RWPE2 (cell line): ENCODE data around the gene E2F8.

ENCODE experiments used
- ATAC-seq: fragments of 200-7000 bp; cut with Tn5 transposase; 3 replicates; pipeline ENCODE4 v1.9.1; 2021; ENCODE audit warnings: low read depth
- DNase-seq: peaks from one replicate; pipeline ENCODE4 v3.0.0-alpha.2; 2020; ENCODE audit warnings: low spot score
- H3K27ac ChIP-seq: fragments of 450-650 bp; 2 replicates; pipeline ENCODE4 v1.5.1; 2017; ENCODE audit warnings: mild to moderate bottlenecking; ENCODE audit not compliant: poor library complexity, severe bottlenecking
- H3K27me3 ChIP-seq: fragments of 250-450 bp; sonication (Bioruptor Pico); 2 replicates; pipeline ENCODE4 v1.5.1; 2021; ENCODE audit warnings: mild to moderate bottlenecking, moderate library complexity; ENCODE audit not compliant: insufficient read depth, poor library complexity, severe bottlenecking
- H3K36me3 ChIP-seq: fragments of 250-450 bp; sonication (Bioruptor Pico); 2 replicates; pipeline ENCODE4 v1.5.1; 2020; ENCODE audit warnings: low read depth, mild to moderate bottlenecking, moderate library complexity
- H3K4me1 ChIP-seq: fragments of 250-450 bp; sonication (Bioruptor Pico); 2 replicates; pipeline ENCODE4 v1.5.1; 2021; ENCODE audit warnings: mild to moderate bottlenecking, moderate library complexity; ENCODE audit not compliant: insufficient read depth, poor library complexity, severe bottlenecking
- H3K4me3 ChIP-seq: fragments of 250-450 bp; sonication (Bioruptor Pico); 2 replicates; pipeline ENCODE4 v1.5.1; 2021; ENCODE audit warnings: mild to moderate bottlenecking, moderate library complexity; ENCODE audit not compliant: severe bottlenecking
- H3K9me3 ChIP-seq: fragments of 250-450 bp; sonication (Bioruptor Pico); 2 replicates; pipeline ENCODE4 v1.5.1; 2021; ENCODE audit warnings: mild to moderate bottlenecking, moderate library complexity; ENCODE audit not compliant: severe bottlenecking
- TF ChIP-seq, protein P1 (sequence below): fragments of 450-650 bp; IDR thresholded peaks from one replicate; pipeline ENCODE4 v1.5.1; 2017; ENCODE audit warnings: mild to moderate bottlenecking, moderate library complexity; ENCODE audit not compliant: poor library complexity, severe bottlenecking

E2F8 gene

DNA sequence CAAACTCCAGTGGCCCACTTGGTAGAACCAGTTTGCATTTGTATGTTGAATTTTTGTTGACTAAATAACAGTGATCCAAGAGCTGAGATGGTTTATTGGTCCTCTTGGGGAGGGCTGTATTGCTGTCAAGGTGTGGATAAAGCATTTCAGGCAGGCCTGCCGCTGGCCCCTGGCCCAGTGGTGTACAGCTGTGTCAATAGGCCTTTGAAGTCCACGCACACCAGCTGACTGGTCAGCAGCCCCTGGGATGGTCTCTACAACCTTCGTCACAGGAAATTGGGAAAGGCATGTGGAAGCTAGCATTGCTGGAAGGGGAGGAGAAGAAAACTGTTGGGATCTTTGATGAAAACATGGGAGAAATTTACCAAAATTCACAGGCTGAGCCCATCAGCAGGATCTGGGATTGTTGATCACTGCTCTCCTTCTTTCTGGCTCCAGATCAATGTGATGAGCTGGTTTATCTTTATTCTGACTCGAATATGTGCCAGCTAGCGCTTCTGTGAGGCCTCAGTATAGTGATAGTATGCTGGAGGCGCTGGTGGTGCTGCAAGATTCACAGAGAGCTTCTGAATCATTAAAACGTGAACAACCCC, 12.5 kb upstream of the E2F8 start:
- ATAC-seq: no peak

GRCh38 chr11:19252394-19253152, 11.8 kb upstream of the E2F8 start:
- Histone ChIP-seq H3K27me3 (no peaks in the 10 kb centered on the region), H3K36me3 (no peaks in the 10 kb centered on the region), H3K4me3 (no peak overlapping the region), H3K27ac (no peak overlapping the region), H3K9me3 (no peaks in the 10 kb centered on the region), H3K4me1 (no peaks in the 10 kb centered on the region)
- no peak for DNase-seq
- ATAC-seq: no peak
- TF ChIP-seq, protein P1, sequence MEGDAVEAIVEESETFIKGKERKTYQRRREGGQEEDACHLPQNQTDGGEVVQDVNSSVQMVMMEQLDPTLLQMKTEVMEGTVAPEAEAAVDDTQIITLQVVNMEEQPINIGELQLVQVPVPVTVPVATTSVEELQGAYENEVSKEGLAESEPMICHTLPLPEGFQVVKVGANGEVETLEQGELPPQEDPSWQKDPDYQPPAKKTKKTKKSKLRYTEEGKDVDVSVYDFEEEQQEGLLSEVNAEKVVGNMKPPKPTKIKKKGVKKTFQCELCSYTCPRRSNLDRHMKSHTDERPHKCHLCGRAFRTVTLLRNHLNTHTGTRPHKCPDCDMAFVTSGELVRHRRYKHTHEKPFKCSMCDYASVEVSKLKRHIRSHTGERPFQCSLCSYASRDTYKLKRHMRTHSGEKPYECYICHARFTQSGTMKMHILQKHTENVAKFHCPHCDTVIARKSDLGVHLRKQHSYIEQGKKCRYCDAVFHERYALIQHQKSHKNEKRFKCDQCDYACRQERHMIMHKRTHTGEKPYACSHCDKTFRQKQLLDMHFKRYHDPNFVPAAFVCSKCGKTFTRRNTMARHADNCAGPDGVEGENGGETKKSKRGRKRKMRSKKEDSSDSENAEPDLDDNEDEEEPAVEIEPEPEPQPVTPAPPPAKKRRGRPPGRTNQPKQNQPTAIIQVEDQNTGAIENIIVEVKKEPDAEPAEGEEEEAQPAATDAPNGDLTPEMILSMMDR: no peak

More for the DNA sequence above, 12.5 kb upstream of the E2F8 start:
- Histone ChIP-seq H3K27me3 (no peaks in the 10 kb centered on the region), H3K36me3 (no peaks in the 10 kb centered on the region), H3K4me1 (no peaks in the 10 kb centered on the region), H3K27ac (no peak overlapping the region), H3K9me3 (no peaks in the 10 kb centered on the region), H3K4me3 (no peak overlapping the region)
- DNase-seq: no peak
- TF ChIP-seq, protein P1: no peak

GRCh38 chr11:19251577-19251976, 10.8 kb upstream of the E2F8 start:
- ATAC-seq: no peak
- TF ChIP-seq, protein P1: no peak
- H3K36me3 ChIP-seq: no peaks in the 10 kb centered on the region

DNA sequence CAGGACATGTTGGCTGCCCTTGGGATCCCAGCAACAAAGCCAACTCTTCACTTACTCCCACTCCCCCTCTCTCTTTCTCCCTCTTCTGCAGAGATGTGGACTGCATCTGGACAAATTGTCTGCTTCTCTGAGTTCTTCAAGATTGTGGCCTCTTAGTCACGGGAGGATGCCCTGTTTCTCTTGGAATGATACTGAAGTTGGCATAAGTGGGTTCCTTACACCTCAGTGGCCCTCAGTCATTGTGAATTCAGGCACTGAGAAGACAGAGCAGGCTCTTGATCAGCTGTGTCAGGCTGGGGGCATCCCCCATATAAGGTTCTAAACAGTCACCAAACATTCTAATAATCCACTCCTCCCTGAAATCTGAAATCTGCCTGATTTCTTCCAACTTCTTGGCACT, 6.1 kb upstream of the E2F8 start:
- TF ChIP-seq, protein P1: no peak
- no peak for DNase-seq
- no peak for ATAC-seq
- H3K9me3 ChIP-seq: no peaks in the 10 kb centered on the region
- no peaks in the 10 kb centered on the region for H3K36me3 ChIP-seq
- peaks cover 24% of the 10 kb centered on the region for H3K4me1 ChIP-seq
- H3K27ac ChIP-seq: no peak overlapping the region
- no peak overlapping the region for H3K4me3 ChIP-seq
- no peaks in the 10 kb centered on the region for H3K27me3 ChIP-seq

More at GRCh38 chr11:19251577-19251976, 10.8 kb upstream of the E2F8 start:
- no peaks in the 10 kb centered on the region for H3K9me3 ChIP-seq
- H3K27ac ChIP-seq: no peak overlapping the region
- H3K27me3 ChIP-seq: no peaks in the 10 kb centered on the region
- H3K4me3 ChIP-seq: no peak overlapping the region
- H3K4me1 ChIP-seq: no peaks in the 10 kb centered on the region
- no peak for DNase-seq

DNA sequence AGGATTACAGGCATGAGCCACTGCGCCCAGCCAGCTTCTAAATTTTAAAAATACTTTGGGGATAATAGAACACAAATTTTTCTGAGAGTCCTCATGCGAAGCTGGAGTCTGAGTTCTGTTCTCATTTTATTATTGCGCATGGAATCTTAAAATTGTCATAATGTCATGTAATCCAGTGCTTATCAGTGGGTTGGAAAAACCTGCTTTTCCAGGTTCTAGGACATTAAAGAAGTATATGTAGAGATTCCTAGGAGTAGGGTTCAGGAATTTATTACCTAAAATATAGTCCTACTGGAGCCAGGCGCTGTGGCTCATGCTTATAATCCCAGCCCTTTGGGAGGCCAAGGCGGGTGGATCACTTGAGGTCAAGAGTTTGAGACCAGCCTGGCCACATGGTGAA, 4.6 kb upstream of the E2F8 start:
- Histone ChIP-seq H3K9me3 (no peaks in the 10 kb centered on the region), H3K4me3 (no peak overlapping the region), H3K27me3 (no peaks in the 10 kb centered on the region), H3K36me3 (no peaks in the 10 kb centered on the region), H3K27ac (peak overlapping the region; percentile 80), H3K4me1 (peaks cover 24% of the 10 kb centered on the region)
- no peak for DNase-seq
- TF ChIP-seq, protein P1: no peak
- ATAC-seq: no peak
